SK-N-SH (cell line): ENCODE data around the gene NCOR2.

Source experiments
- CHD2 ChIP-seq: fragments of 150-350 bp; IDR thresholded peaks from 2 replicates; pipeline ENCODE4 v1.6.1; 2018; ENCODE audit warnings: low read length; ENCODE audit not compliant: partially characterized antibody
- EP300 ChIP-seq, 2 experiments: IDR thresholded peaks; 2 replicates each; pipeline versions ENCODE4 v1.4.0 to v1.6.1; 2012; ENCODE audit warnings: borderline replicate concordance in 1 of 2, low read depth in 1 of 2, low read length in 1 of 2
- POLR2AphosphoS5 ChIP-seq: IDR thresholded peaks from 2 replicates; pipeline ENCODE4 v1.6.1; 2012; ENCODE audit warnings: low read depth, low read length
- RAD21 ChIP-seq: IDR thresholded peaks from 2 replicates; pipeline ENCODE4 v1.6.1; 2012; ENCODE audit warnings: mild to moderate bottlenecking, low read length
- TCF12 ChIP-seq: IDR thresholded peaks from 2 replicates; pipeline ENCODE4 v1.4.0; 2012
- TF ChIP-seq, protein P1 (sequence below): fragments of 200-600 bp; sonication (generic); IDR thresholded peaks from 2 replicates; pipeline ENCODE4 v1.6.1; 2017; ENCODE audit warnings: antibody characterized with exemption, mild to moderate bottlenecking, moderate library complexity

DNA sequence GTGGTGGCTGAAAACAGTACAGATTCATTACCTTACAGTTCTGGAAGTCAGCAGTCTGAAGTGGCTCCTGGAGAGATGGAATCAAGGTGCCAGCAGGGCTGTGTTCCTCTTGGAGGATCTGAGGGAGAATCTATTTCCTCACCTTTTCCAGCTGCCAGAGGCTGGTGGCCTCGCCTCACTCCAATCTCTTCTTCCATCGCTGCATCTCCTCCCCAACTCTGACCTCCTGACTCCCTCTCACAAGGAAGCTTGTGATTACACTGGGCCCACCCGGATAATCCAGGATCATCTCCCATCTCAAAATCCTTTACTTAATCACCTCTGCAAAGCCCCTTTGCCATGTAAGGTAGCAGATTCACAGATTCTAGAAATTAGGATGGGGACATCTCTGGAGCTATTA lies 11.4 kb upstream of the NCOR2 start:
- TF ChIP-seq, protein P1, sequence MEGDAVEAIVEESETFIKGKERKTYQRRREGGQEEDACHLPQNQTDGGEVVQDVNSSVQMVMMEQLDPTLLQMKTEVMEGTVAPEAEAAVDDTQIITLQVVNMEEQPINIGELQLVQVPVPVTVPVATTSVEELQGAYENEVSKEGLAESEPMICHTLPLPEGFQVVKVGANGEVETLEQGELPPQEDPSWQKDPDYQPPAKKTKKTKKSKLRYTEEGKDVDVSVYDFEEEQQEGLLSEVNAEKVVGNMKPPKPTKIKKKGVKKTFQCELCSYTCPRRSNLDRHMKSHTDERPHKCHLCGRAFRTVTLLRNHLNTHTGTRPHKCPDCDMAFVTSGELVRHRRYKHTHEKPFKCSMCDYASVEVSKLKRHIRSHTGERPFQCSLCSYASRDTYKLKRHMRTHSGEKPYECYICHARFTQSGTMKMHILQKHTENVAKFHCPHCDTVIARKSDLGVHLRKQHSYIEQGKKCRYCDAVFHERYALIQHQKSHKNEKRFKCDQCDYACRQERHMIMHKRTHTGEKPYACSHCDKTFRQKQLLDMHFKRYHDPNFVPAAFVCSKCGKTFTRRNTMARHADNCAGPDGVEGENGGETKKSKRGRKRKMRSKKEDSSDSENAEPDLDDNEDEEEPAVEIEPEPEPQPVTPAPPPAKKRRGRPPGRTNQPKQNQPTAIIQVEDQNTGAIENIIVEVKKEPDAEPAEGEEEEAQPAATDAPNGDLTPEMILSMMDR = no peak
- TF ChIP-seq POLR2AphosphoS5 = no peak
- no peak for TF ChIP-seq TCF12
- TF ChIP-seq EP300 (IDR thresholded peaks at IDR 0.05; ENCODE audit: borderline replicate concordance in 1 of 2, low read depth in 1 of 2, low read length in 1 of 2) = no peak
- no peak for TF ChIP-seq RAD21
- no peak for TF ChIP-seq CHD2
